DMS153 treated with DMSO at 0.1 percent for 48 hours (cell line): Measurements from ENCODE around the gene CREB3L1.

ENCODE experiments used
- DNase-seq: peaks from one replicate; lab custom pipeline; 2025; ENCODE audit not compliant: unreplicated experiment; lab: John Stamatoyannopoulos, UW

Gene CREB3L1

DNA sequence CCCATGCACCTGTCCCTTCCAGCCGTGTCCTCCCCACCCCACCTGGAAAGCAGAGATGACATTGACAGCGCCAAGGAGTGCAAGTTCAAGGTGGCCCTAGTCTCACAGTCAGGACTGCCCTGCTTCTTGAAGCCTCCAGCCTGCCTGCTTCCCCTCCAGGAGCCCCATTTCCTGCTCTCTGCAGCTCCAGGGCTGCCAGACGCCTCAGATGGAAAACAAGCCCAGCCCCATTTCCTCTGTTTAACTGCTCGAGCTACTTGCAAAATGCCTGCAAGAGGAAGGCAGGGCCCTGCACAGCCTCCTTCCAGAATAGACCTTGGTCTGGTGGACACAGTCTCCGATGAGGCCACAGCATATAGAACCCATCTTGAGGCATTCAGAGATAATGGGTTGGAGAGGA lies 64.8 kb downstream of the CREB3L1 start:
- no peak for DNase-seq

DNA sequence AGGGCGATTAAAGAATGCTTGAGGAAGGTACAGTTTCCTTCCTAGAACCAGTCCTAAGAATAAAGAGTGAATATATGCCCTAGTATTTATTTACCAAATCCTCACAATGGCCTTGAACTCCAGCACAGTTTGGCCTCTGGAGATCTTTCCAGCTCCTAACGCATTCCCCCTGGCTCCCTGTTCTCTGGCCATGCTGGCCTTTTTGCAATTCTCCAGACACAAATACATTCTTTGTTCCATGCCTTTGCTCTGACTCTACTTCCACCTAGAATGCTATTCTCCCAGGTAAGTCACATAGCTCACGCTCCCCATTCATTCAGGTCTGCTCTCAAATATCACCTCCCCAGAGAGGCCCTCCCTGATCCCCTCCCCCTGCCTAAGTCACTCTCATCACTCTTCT lies 66.1 kb downstream of the CREB3L1 start:
- DNase-seq = no peak

DNA sequence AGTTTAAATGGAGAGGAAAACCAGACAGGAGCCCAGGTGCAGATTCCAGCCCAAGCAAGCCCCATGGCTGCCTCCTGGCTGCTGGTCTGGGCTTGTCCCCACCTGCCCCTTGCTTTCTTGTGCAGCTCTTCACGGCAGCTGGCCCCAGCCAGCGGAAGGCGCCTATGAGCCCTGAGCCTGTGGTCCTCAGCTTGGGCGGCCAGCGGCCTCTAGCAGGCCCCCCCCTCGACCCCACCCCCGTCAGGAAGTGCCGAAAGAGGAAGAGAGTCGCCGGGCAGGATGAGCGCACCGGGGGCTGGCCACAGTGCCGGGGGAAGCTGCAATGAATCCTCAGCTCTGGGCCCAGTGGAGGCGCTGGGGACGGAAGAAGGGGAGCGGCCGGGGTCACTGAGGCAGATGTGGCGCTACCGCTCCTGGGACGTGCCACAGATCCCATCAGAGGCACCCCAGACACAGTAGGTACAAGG lies 67.7 kb downstream of the CREB3L1 start:
- peak; percentile 75 for DNase-seq

DNA sequence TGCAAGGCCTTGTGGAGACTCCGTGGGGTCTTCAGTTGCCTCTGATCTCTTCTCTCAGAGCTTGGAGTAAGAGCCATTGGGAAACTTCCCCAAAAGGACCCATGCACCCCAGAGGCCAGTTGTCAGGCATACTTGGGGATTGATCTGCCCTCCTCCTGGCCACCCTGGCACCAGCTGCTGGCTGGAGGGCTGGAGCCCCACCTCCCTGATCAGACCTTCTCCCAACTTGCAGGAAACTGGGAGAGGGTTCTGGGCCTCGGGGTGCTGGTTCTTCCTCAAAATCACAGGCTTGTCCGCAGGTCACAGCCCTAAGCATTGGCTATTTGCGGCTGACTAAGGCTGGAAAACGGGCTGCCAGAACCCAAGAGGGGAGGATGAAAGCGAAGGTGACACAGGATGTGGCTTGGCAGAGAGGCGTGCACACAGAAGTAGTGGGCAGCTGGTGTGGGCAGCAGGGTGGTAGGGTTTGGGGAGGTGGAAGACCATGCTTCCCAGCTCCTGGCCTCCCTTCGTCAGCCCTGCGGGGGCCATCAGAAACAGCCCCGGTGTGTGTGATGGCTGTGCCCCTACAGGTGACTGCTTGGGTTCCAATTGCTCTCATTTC lies 68.5 kb downstream of the CREB3L1 start:
- no peak for DNase-seq

DNA sequence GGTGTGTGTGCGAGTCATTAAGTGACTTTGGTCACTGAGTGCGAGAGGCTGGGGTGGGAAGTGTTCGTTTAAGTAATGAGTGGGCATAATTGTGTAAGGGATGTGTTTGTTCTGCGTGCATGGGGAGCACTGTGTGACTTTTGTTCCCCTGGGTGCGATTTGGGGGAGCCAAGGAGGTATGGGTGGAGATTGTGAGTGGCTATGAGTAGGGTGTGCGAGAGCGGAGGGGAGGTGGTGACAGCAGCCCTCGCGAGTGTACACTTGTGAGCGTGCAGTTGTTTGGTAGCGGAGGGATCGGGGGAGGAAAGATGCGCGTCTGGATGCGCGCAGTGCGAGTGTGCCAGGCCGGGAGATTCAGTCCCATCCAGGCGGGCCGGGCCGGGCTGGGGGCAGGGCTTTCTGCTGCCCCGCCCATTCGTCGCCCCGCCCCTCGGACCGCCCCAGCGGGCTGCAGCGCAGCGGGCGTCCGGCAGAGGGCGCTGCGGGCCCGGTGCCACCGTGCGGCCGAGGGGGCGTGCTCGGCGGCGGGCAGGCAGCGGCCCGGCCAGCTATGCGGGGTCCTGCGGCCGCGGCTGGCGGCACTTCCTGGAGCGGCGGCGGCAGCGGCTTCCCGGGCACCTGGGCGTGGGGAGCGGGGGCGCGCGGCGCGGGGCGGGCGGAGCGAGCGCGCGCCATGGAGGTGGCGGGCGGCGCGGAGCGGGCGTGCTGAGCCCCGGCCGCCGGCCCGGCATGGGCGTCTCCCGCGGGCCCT lies 69.6 kb downstream of the CREB3L1 start, which contains the start of gene DGKZ:
Gene DGKZ, plus strand, starts transcription at position 578 of the 751 bp plus-strand sequence. CDS start 197 bp downstream, outside the sequence.
- peak; percentile 54 for DNase-seq

DNA sequence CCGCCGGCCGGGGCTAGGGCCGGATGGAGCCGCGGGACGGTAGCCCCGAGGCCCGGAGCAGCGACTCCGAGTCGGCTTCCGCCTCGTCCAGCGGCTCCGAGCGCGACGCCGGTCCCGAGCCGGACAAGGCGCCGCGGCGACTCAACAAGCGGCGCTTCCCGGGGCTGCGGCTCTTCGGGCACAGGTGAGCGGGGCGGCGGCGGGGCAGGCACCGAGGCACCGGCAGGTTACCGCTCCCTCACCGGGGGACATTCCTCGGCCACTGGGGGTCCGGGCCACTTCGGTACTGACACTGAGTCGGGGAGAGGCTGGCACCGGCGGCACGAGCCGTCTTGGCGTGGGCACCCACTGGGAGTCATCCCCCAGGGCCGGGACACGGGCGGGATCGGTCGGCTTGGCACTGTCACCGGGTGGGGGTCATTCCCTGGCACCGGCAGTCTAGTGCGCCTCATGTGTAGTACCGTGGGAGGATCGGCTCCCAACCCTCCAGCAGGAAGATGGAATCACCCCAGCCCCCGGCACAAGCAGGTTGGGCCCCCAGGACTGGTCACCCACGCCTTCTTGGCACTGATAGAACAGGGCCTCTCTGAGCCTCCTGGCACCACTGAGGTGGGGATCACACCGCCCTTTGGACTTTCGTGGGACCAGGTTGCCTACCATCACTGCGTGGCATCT lies 70.3 kb downstream of the CREB3L1 start:
- DNase-seq = no peak

DNA sequence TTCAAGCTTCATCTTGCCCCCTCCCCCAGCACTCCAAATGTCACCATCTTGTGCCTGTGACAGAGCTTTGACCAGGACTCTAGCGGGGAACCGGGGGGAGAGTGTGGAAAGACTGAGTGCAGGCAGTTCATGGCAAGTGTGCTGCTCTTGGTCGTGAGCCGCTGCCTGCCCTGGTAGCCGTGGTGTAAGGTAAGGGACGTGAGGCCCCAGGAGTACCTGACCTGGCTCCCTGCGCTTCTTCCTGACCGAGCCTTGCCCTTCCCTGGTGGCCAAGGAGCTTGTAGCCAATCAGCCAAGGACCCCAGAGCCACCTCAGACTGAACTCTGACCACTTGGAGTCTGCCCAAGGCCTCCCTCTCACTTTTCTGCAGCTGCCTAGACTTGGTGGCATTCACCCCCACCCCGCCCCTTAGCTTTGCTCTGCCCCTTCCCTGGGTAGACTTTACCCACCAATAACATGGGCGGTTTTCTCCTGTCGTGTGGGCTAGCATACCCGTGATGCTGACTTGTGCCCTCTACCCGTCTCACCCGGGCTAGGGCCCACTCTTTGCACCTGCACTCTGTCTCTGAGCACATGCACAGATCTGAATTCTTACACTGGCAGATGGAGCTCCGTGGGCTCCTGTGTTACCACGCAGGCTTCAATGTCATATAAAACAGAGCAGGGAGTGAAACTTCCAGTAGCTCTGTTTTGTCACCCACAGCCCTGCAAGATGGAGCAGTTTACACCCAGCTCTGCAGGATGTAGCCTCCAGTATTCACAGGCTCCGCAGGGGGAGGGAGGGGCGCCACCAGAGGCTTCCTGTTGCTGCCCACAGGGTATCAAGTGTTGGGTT lies 71.3 kb downstream of the CREB3L1 start:
- DNase-seq = no peak

DNA sequence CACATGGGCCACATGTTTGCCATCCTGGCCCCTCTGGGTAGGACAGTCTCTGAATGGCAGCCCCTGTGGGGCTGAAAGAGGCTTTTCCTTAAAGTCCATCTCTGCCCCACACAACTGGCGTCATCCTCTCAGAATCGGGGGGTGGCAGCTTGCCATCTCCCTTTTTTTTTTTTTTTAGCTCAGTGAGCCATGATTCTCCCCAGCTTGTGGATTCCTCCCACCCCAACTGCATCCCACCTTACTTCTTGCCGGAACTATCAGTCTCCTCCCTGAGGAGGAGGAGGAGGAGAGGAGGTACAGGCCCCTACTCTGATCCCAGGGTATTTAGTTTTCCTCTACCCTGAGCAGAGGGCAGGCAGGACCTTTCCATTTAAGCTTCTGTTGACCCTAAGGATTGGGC lies 73.2 kb downstream of the CREB3L1 start:
- DNase-seq = no peak

DNA sequence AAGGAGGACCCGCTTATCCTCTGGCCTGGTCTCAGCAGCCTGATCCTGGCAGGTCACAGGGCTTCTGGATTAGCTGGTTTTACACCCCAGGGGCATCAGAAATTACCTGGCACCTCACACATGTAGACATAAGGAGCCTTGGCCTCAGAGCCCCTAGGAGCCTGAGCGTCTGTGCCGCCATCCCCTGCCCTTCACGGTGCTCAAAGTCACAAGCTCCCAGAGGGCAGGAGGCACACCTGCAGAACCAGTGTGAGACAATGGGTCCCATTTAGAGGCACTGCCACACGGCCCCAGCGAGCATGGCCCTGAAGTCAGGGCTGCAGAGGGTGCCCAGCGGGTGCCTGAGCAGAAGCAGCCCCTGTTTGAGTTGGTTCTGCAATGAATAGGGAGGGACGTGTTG lies 73.7 kb downstream of the CREB3L1 start:
- no peak for DNase-seq

DNA sequence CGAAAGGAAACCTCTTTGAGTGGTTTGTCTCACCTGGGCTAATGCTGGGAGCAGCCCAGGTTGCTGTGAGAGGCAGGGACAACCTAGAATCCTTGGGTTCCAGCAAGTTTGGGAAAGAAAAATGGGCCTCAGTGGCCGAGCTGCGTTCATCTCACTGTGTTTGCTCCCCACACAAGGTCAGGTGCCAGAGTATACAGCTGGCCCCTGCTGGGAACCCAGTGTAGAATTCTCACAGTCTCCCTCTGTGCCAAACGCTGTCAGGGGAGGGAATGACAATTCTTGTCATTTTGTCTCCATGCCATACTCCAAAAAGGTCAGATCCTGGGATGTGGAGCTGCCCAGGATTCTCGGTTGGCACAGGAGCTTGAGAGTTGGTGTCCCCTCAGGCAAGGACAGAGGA lies 74.1 kb downstream of the CREB3L1 start:
- DNase-seq = no peak

DNA sequence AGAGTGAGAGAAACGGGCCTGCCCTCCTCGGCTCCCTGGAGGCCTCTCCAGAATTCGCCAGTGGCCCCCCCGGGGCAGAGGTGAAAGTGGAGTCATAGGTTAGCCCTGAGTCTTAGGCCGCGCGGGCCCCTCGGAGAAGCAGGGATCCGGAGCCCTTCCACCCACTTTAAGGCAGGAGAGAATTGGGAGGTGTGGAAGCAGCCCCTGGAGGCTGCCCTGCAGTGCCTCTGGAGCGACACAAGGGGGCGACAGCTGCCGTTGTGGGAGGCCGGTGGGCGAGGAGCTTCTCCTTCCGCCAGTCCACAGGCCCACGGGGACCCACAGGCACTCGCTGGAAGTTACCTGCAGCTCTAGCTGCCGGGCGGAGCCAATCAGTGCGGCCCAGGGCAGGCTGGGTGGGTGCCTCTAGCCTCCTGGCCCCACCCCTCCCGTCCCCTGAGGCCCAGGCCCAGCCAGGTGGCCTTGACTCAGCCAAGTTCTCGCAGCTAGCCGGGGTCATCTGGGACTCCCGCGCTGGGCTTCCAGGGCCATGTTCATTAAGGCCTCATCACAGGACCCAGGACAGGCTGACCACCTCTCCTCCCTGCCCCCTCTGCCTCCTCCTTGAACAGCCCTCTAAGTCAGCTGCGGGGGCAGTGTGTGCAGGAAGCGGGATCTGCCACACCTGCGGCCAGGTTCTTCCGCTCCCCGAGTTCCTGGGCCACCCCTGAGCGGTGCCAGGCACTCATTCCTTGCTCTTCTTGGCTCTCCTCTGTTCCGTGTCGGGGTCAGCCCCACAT lies 74.8 kb downstream of the CREB3L1 start:
- DNase-seq = no peak

DNA sequence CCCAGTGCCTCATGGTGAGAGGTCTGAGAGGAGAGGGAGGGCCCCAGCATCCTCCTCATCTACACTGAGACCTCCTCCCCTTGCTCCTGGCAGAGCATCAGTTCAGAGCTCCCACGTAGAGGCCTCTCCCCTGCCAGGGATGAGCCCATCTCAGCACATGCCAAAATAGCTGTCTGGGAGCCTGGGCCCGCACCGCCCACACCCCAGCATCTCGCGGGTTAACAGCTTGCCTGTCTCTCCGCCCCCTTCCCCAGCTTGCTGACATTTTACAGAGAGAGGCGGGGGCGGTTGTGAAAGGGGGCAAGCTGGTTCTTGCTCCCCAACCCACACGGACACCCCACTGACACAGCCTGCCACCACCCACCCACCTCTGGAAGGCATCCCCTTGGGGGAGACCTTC lies 76.2 kb downstream of the CREB3L1 start:
- no peak for DNase-seq

DNA sequence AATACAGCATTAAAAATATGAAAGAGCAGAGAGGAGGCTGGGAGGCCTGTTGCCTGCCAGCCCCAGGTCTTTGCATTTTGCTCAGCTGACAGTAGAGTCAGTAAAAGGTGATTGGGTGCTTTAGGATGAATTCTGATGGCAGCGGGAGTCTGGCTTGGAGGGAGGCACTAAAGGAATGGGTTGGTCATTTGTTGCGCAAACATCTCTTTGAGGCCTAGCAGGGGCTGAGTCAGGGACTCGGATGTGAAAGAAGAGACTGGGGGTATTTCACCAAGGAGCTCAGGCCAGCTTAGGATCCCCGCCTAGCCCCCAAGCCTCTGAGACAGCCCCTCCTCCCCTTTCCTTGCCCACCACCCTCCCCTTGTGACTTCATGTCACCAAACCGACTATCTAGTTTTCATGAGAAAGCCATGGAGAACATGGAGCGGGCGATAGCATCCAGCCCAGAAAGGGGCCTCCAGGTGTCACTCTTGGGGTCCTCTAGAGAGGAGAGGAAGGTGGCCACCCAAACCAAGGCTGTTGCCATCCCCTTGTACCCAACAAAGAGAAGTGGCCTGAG lies 79.5 kb downstream of the CREB3L1 start:
- DNase-seq = no peak

DNA sequence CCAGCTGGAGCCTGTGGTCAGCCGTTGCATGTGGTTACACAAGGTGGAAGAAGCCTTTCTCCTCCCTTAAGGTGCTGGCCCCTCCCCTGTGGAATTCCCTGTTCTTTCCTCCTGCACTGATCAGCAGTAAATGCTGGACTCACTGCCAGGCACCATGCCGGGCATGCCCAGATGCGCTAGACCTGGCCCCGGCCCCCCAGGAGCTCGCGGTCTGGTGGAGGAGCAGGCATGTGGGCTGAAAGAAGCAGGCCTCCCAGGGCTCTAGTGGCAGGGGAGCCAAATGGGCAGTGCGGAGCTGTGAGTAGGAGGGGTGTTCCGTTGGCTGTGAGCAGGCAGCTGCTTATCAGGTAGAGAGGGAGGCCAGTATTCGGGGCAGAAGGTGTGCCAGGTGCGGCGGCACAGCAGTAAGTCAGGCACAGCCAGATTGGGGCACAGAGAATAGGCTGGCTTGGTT lies 80.0 kb downstream of the CREB3L1 start:
- no peak for DNase-seq

DNA sequence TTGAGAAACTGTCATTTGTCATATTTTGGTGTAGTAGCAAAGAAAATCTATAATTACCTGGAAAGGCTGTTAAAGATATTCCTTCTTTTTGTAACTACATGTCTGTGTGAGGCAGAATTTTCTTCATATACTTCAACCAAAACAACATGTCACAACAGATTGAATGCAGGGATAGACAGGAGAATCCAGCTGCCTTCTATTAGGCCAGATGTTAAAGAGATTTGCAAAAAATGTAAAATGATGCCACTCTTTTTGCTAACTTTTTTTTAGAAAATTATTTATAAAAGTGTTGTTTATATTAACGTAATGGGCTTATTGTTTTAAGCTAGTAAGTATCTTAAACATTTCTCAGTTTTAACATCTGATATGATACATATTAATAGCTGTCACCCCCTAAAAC lies 82.5 kb downstream of the CREB3L1 start:
- no peak for DNase-seq

DNA sequence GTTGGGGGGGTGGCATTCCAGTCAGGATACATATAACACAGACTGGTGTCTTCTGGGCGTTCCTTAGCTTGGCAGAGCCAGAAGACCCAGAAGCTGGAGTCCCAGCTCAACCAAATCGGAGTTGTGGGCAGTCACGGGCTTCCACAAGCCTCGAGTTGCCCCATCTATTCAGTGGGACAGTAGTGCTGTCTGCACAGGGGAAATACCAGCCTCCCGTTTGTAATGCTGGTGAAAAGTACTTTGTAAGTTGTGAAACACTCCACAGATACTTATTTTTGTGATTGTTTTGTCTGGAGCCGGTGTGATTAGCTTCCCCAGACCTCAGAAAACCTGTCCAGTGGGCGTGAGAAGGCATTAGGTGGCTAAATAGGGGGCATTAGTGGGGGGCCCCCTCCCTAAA lies 83.4 kb downstream of the CREB3L1 start:
- no peak for DNase-seq

DNA sequence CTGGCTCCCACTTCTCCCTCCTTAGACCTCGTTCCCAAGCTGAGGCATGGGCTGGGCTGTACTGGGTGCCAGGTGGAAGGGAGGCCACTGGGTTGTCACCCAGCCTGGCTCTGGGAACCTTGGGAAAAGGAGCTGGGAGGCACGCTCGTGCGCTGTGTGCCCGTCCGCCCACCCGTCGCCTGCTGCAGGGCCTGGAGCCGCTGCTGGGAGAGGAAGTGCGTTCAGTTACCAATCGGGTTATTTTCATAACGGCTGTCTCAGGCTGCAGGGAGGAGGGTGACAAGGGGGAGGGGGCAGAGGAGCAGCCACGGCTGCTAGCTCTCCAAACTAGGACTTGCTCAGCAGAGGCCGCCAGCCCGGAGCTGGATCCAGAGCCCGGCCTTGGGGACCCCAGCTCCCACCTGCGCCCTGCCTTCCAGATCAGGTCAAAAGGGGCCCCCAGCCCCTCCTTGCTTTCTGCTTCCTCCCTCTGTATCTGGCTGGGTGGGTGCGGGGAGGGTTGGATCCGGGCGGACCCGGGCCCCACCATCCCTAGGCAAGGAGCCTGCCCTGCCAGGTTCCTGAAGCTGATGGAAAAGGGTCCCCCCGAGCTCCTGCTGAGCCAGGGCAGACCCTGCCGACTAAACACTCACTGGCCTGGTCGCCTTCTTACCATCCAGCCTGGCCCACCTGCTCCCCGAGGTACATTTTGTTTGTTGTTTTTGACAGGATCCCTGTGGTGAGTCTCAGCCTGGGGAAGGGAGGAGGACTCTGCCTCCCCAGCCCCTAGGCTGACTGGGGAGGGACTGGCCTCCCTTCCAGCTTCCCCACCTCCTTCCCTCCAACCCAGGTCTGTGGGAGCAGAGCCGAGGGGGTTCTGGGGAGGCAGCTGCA lies 84.1 kb downstream of the CREB3L1 start:
- peak; percentile 62 for DNase-seq

DNA sequence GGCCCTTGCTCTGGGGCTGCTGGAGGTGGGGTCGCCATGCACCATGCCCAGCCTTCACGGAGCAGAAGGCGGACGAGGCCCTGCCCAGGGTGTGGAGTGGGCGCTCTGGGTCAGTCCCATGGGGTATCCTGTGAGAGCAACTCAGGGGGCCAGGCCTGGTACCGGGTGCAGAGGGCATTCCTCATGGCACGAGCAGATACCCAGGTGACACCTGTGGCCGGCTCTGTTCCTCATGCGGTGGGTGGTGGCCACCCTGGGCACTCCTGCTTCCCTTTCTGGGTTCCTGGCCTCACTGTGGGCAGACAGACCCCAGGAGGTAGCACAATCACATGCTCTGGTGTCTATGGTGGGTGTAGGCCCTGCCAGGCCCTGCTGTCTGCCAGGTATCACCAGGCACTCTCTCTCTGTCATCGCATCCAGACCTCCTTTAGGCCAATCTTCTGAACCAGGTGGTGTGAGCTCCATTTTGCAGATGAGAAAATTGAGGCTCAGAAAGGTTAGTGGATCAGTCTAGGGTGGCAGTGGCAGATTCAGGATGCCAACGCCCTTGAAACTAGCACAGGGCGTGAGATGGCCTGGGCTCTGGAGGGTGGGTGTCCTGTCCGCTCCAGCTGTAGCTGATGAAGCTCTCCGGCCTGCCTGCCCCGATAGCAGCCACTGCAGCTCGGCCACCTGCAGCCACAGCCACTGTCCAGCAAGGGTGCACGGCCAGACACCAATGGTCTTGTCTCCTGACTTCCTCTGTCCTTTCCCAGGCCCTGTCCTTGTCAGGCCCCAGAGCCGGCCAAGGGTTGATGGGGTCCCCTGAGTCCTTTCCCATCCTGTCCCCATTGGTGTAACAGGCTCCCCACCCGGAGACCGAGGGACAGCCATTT lies 84.9 kb downstream of the CREB3L1 start:
- no peak for DNase-seq
